ENCODE measurements around the gene DBNL.

Gene DBNL

GRCh38 chr7:44062903-44063295 is 18.4 kb downstream of the DBNL start:
- DNase-seq: no peak

- no peak for DNase-seq
Observed at GRCh38 chr7:44063547-44063893, 19.0 kb downstream of the DBNL start.

- DNase-seq: no peak
Observed at GRCh38 chr7:44063894-44064651, 19.6 kb downstream of the DBNL start.

- DNase-seq: no peak
Observed at GRCh38 chr7:44064791-44065430, 20.4 kb downstream of the DBNL start.

GRCh38 chr7:44065431-44066110 is 21.1 kb downstream of the DBNL start, which contains the start of gene PGAM2:
TSS of gene PGAM2 (minus strand) at chr7:44065567. CDS start at chr7:44065529, 38 bp downstream.
- no peak for DNase-seq

DNA sequence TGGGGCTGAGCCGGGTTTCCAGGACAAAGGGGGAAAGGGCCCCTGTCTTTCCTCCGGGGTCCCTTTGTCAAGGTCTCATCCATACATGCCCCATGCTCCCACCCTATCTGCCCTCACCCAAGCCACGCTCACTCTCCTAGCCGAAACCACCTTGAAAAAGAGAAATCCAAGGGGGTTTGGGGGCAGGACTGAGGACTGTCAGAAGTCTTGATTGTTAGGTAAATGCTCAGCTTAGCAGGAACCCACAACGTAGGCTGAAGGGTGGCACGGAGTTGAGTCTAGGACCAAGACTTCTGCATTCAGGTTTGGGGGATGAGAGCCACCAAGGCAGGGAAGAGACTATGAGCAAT is 21.6 kb downstream of the DBNL start:
- no peak for DNase-seq

DNA sequence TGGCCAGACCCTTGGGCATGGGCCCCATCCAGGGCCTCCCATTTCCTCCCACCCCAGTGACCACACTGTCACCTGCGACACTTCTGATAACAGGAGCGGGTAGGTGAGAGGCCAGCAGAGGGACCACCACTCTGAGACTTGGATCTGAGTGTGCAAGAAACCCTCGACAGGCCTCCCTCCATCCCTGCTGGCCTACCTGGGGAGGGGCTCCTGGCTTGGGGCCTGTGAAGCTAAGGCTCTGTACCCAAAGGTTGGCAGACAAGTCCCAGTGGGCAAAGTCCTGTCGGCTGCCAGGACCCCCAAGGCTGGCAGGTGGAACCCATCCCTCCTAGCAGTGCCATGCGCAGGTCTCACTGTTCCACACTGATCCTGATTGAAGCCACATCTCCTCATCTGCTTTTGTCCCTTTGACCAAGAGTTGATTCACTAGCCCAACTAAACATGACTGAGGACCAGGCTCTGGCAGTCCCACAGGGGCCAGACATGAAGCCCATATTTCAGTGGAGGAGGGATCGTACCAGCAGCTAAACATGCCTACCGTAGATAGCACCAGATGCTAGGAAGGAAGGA is 22.1 kb downstream of the DBNL start:
- DNase-seq: no peak

DNA sequence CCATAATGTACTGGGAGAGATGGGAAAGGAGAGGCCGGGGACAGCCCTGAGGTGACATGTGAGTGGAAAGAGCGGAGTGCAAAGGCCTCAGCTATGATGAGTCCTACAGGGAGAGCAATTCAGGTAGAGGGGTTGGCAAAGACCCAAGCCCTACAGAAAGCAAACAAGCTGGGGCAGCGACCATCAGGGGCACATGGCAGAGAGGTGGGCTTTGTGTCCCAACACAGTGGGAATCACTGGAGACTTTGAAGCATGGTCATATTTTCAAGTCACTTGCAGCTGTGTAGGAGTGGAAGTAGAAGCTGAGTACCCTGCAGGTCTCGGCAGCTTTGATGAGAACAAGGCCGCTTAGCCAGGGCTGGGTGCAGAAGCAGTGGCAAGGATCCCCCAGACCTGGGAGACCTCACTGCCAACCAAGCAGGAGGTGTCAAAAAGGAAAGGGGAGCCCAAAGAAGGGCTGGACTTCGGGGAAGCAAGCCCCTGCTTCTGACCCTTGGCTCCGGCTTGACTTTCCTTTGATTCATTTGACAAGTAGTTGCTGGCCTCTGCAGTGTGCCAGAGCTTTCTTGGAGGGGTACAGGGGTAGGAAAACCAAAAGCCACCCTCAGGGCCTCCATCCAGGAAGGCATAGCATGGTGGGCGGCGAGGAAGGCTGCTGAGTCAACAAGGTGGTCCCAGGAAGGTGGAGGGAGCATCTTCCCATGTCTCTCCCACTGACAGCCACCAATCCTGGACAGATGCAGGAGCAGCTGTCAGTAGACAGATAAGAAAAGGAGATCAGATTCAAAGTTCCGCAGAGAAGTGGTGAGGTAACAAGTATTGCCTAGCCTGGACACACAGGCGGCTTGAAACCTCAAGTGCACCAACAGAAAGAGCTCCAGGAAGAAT is 22.8 kb downstream of the DBNL start:
- no peak for DNase-seq

- DNase-seq: no peak
Observed at GRCh38 chr7:44068054-44068453, 23.6 kb downstream of the DBNL start.

DNA sequence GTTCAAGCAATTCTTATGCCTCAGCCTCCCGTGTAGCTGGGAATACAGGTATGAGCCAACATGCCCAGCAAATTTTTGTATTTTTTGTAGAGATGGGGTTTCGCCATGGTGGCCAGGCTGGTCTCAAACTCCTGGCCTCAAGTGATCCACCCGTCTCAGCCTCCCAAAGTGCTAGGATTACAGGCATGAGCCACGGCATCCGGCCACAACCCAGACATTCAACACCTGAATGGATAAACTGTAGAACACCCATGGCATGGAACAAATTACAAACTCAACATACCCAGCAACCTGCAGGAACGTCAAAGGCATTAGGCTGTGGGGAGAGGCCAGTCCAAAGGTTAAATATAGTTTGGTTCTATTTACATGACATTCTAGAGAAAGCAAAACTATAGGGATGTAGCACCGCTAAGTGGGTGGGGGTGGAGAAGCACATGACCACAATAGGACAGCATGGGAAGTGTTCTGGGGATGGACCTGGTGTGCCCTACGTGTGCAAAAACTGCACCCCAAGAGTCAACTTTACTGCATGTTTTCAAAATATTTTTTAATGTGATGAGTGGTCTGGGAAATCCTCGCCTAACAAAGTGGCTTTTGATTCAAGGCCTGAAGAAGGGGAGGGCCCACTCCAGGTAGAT is 27.3 kb downstream of the DBNL start:
- DNase-seq: no peak

- peak; percentile 97 for DNase-seq
Observed at GRCh38 chr7:44072364-44073231, 28.1 kb downstream of the DBNL start.

GRCh38 chr7:44073664-44074348 is 29.3 kb downstream of the DBNL start:
- peak; percentile 91 for DNase-seq

GRCh38 chr7:44074349-44074695 is 29.8 kb downstream of the DBNL start:
- DNase-seq: no peak

- no peak for DNase-seq
Observed at GRCh38 chr7:44075296-44076075, 31.0 kb downstream of the DBNL start.

- DNase-seq: no peak
Observed at GRCh38 chr7:44076101-44076895, 31.8 kb downstream of the DBNL start.

DNA sequence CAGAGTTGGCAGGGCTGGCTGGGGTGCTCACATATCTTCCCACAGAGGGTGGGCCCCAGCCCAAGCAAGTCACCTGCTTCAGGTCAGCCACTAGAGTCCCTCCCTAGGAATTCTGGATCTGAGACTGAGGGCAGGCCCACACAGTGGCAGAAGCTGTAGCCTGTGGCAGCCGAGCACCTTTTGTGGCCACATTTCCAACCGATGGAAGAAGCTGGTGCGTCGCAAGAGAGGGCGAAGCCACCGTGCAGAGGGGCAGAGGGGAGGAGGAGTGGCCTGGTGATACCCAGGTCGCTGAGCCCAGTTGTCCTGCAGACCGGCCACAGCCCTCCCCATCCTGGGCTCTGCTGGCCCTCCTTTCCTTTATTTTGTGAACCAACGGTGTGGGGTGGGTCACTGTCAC is 32.6 kb downstream of the DBNL start:
- no peak for DNase-seq

DNA sequence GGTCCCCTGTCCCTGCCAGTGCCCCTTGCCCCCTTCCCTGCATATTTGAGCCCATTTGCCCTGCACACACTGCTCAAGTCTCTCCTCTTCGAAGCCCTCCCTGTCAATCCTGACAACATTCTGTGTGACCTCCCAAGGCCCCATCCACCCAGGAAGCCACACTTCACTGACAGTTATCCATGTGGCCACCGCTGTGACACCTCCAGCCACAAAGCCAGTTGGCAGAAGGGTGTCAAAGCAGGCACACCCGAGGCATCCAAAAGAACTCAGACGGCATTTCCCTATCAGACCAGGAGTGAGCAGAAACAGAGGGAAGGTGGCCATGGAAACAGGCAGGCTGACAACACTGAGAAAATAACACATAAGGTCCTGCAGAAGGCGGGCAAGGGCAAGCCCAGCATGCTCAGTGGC is 33.2 kb downstream of the DBNL start:
- DNase-seq: no peak

GRCh38 chr7:44078521-44078920 is 34.0 kb downstream of the DBNL start:
- no peak for DNase-seq

Data from EL (cell line).